Spinal cord (tissue), 10 donors: ENCODE measurements around the gene HNRNPF. TPM values are rescaled to one million over a fixed set of nuclear protein-coding genes. Genes with fewer than 3 reads are reported as not detected.

Experiments
- DNase-seq, 6 donors: peaks; one replicate each; pipeline versions ENCODE4 v3.0.0 to v3.0.0-alpha.2; 2013 to 2015; ENCODE audit warnings: low spot score in 6 of 6, low read depth in 4 of 6
- H3K27ac ChIP-seq: one replicate; pipeline ENCODE4 v1.5.1; 2013; ENCODE audit warnings: low read depth, low read length, control low read depth
- H3K27me3 ChIP-seq: one replicate; pipeline ENCODE4 v1.6.1; 2013; ENCODE audit warnings: low read length; ENCODE audit not compliant: control insufficient read depth, insufficient read depth
- H3K36me3 ChIP-seq: one replicate; pipeline ENCODE4 v1.6.1; 2013; ENCODE audit warnings: low read length; ENCODE audit not compliant: control insufficient read depth, insufficient read depth
- H3K4me1 ChIP-seq: one replicate; pipeline ENCODE4 v1.6.1; 2013; ENCODE audit warnings: low read length; ENCODE audit not compliant: control insufficient read depth, insufficient read depth
- H3K4me3 ChIP-seq: one replicate; pipeline ENCODE4 v1.5.1; 2013; ENCODE audit warnings: low read depth, low read length, control low read depth
- H3K9me3 ChIP-seq: one replicate; pipeline ENCODE4 v1.6.1; 2013; ENCODE audit warnings: low read length; ENCODE audit not compliant: control insufficient read depth, insufficient read depth
- WGBS: methylation state at CpG from one replicate; pipeline ENCODE4 v1.1.5; 2013; ENCODE audit warnings: missing lambda C conversion rate; ENCODE audit not compliant: insufficient coverage; 5-methylcytosine and 5-hydroxymethylcytosine counted together
- polyA plus RNA-seq, 2 donors: library from polyadenylated mRNA; unstranded; fragments of 120-200 nt; gene quantifications; one replicate each; pipeline ENCODE4 v1.2.1, GENCODE V29; 2013; ENCODE audit not compliant: insufficient read length in 2 of 2
- total RNA-seq, 2 donors: library from RNA; depleted of rRNA in 1 of 2; stranded (reverse); fragments of 120-200 nt in 1 of 2; fragments of >200 nt in 1 of 2; gene quantifications; one replicate each; pipeline versions ENCODE4 v1.2.3 to v1.2.4, GENCODE V29; 2013 to 2014
- donor health status: healthy.

HNRNPF gene
- total and polyA plus RNA-seq, 4 donors: 83.9 to 149 (median 123) TPM

- Histone ChIP-seq H3K4me3 (no peak overlapping the region), H3K27ac (no peak overlapping the region), H3K9me3 (no peaks in the 10 kb centered on the region), H3K27me3 (peaks cover under 1% of the 10 kb centered on the region), H3K36me3 (no peaks in the 10 kb centered on the region), H3K4me1 (peaks cover under 1% of the 10 kb centered on the region)
- 74% methylated on average over 2 of the region's 4 CpGs for WGBS
- DNase-seq: no peak
These were observed 53.1 kb downstream of the HNRNPF start for GRCh38 chr10:43355749-43356371.

GRCh38 chr10:43354879-43355380 lies 54.1 kb downstream of the HNRNPF start:
- no CpG with 5 or more reads among the region's 2 CpGs for WGBS
- H3K27ac ChIP-seq: no peak overlapping the region
- H3K4me3 ChIP-seq: no peak overlapping the region
- H3K27me3 ChIP-seq: peaks cover 9% of the 10 kb centered on the region
- peaks cover 8% of the 10 kb centered on the region for H3K4me1 ChIP-seq
- no peaks in the 10 kb centered on the region for H3K36me3 ChIP-seq
- DNase-seq: no peak
- no peaks in the 10 kb centered on the region for H3K9me3 ChIP-seq

GRCh38 chr10:43354330-43354635 lies 54.7 kb downstream of the HNRNPF start:
- peaks cover 10% of the 10 kb centered on the region for H3K27me3 ChIP-seq
- H3K27ac ChIP-seq: no peak overlapping the region
- no CpG with 5 or more reads among the region's 2 CpGs for WGBS
- H3K36me3 ChIP-seq: no peaks in the 10 kb centered on the region
- no peak for DNase-seq
- H3K4me1 ChIP-seq: peaks cover 8% of the 10 kb centered on the region
- no peak overlapping the region for H3K4me3 ChIP-seq
- no peaks in the 10 kb centered on the region for H3K9me3 ChIP-seq

GRCh38 chr10:43353495-43354329 lies 55.3 kb downstream of the HNRNPF start:
- 61% methylated on average over 2 of the region's 3 CpGs for WGBS
- DNase-seq: no peak
- H3K9me3 ChIP-seq: no peaks in the 10 kb centered on the region
- H3K27ac ChIP-seq: no peak overlapping the region
- H3K4me1 ChIP-seq: peaks cover 8% of the 10 kb centered on the region
- H3K27me3 ChIP-seq: peaks cover 10% of the 10 kb centered on the region
- no peak overlapping the region for H3K4me3 ChIP-seq
- no peaks in the 10 kb centered on the region for H3K36me3 ChIP-seq

- H3K27ac ChIP-seq: no peak overlapping the region
These were observed 56.0 kb downstream of the HNRNPF start for GRCh38 chr10:43352951-43353350.

GRCh38 chr10:43351301-43351700 lies 57.7 kb downstream of the HNRNPF start:
- Histone ChIP-seq H3K27me3 (peaks cover 10% of the 10 kb centered on the region), H3K36me3 (no peaks in the 10 kb centered on the region), H3K4me3 (no peak overlapping the region), H3K27ac (no peak overlapping the region), H3K4me1 (peaks cover 8% of the 10 kb centered on the region), H3K9me3 (no peaks in the 10 kb centered on the region)
- WGBS: 59% methylated on average over 12 of the region's 14 CpGs
- no peak for DNase-seq

More at GRCh38 chr10:43352951-43353350, 56.0 kb downstream of the HNRNPF start:
- H3K4me1 ChIP-seq: peaks cover 8% of the 10 kb centered on the region
- H3K4me3 ChIP-seq: no peak overlapping the region
- 84% methylated on average over 6 of the region's 7 CpGs for WGBS
- no peak for DNase-seq
- H3K9me3 ChIP-seq: no peaks in the 10 kb centered on the region
- H3K36me3 ChIP-seq: no peaks in the 10 kb centered on the region
- H3K27me3 ChIP-seq: peaks cover 10% of the 10 kb centered on the region

- Histone ChIP-seq H3K36me3 (no peaks in the 10 kb centered on the region), H3K4me1 (peaks cover 8% of the 10 kb centered on the region), H3K27ac (no peak overlapping the region), H3K4me3 (no peak overlapping the region), H3K27me3 (peaks cover 10% of the 10 kb centered on the region), H3K9me3 (no peaks in the 10 kb centered on the region)
- 17% methylated on average over 34 of the region's 34 CpGs for WGBS
- peak in 1 of 6 donors; percentile 34 for DNase-seq
These were observed 58.3 kb downstream of the HNRNPF start for GRCh38 chr10:43350686-43351085.

GRCh38 chr10:43350156-43350555 lies 58.8 kb downstream of the HNRNPF start:
- Histone ChIP-seq H3K4me3 (no peak overlapping the region), H3K36me3 (no peaks in the 10 kb centered on the region), H3K9me3 (no peaks in the 10 kb centered on the region), H3K27me3 (peaks cover 10% of the 10 kb centered on the region), H3K4me1 (peaks cover 8% of the 10 kb centered on the region), H3K27ac (no peak overlapping the region)
- DNase-seq: no peak
- 89% methylated on average over 4 of the region's 7 CpGs for WGBS

GRCh38 chr10:43348511-43349312 lies 60.3 kb downstream of the HNRNPF start:
- WGBS: 35% methylated on average over 10 of the region's 13 CpGs
- peaks cover 10% of the 10 kb centered on the region for H3K27me3 ChIP-seq
- no peak overlapping the region for H3K27ac ChIP-seq
- peak; percentile 28 to 92 (median 66) for DNase-seq
- no peak overlapping the region for H3K4me3 ChIP-seq
- peaks cover 8% of the 10 kb centered on the region for H3K4me1 ChIP-seq
- no peaks in the 10 kb centered on the region for H3K9me3 ChIP-seq
- H3K36me3 ChIP-seq: no peaks in the 10 kb centered on the region
